Activated CD4-positive, alpha-beta T cell treated with anti-CD3 and anti-CD28 coated beads, Interleukin-2, amount 10 ng/mL, durations not matched to agents 24 days and 14 days (primary cell): ENCODE results near the gene KRT33A. TPM values are rescaled to one million over a fixed set of nuclear protein-coding genes. Genes with fewer than 3 reads are reported as not detected.
"Not testable (repeated sequence)": the region's sequence is repeated elsewhere in the genome, so short reads cannot be mapped to it uniquely, and the experiment has no call there.

Experiments used
- DNase-seq: peaks from one replicate; pipeline ENCODE4 v3.0.0; 2022
- H3K27ac Mint-ChIP-seq: one replicate; pipeline ENCODE4 v1.8.0; 2022; ENCODE audit warnings: mild to moderate bottlenecking, mixed read lengths
- H3K27me3 Mint-ChIP-seq: one replicate; pipeline ENCODE4 v1.8.0; 2022; ENCODE audit warnings: mixed read lengths
- H3K36me3 Mint-ChIP-seq: one replicate; pipeline ENCODE4 v1.8.0; 2022; ENCODE audit warnings: low read depth, mild to moderate bottlenecking, mixed read lengths
- H3K4me1 Mint-ChIP-seq: one replicate; pipeline ENCODE4 v1.8.0; 2021; ENCODE audit warnings: mixed read lengths
- H3K4me3 Mint-ChIP-seq: one replicate; pipeline ENCODE4 v1.8.0; 2022; ENCODE audit warnings: mild to moderate bottlenecking, moderate library complexity, mixed read lengths
- H3K9me3 Mint-ChIP-seq: one replicate; pipeline ENCODE4 v1.8.0; 2021; ENCODE audit warnings: mixed read lengths
- intact Hi-C: fragments of 100-400 bp; cut with micrococcal nuclease; formaldehyde crosslinking; loops from one replicate; pipeline ENCODE4 v1.15.1; 2023
- total RNA-seq: library from RNA; stranded (reverse); gene quantifications from 2 replicates; pipeline ENCODE4 v1.2.3, GENCODE V29; 2022

The KRT33A gene
- total RNA-seq, 1 donor from 2014 or later = not detected

- H3K36me3 Mint-ChIP-seq = peaks cover 2% of the 10 kb centered on the region
- H3K27me3 Mint-ChIP-seq = peaks cover 19% of the 10 kb centered on the region
- intact Hi-C loops = no loop called here
- H3K27ac Mint-ChIP-seq = no peak overlapping the region
- peaks cover 7% of the 10 kb centered on the region for H3K9me3 Mint-ChIP-seq
- no peak for DNase-seq
- peaks cover 2% of the 10 kb centered on the region for H3K4me1 Mint-ChIP-seq
- no peak overlapping the region for H3K4me3 Mint-ChIP-seq
These were observed 2.5 kb downstream of the KRT33A start for GRCh38 chr17:41347869-41348760.

DNA sequence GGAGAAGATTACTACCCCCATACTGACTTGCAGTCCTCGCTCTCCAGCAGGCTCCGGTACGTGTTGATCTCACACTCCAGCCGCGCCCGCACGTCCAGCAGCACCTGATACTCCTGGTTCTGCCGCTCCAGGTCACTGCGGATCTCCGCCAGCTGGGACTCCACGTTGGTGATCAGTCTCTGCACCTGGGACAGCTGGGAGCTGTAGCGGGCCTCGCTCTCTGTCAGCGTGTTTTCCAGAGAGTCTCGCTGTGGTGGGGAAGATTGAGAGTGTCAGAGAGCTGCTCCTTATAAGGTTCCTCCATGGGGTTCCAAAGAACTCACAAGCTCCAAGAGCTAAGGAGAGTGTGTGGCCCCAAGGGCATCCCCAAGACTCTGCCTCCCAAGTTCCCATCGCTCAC lies 4.2 kb downstream of the KRT33A start:
- H3K9me3 Mint-ChIP-seq, H3K36me3 Mint-ChIP-seq, DNase-seq, H3K27ac Mint-ChIP-seq, H3K4me1 Mint-ChIP-seq, intact Hi-C loops, H3K27me3 Mint-ChIP-seq, H3K4me3 Mint-ChIP-seq: not testable (repeated sequence)

GRCh38 chr17:41345992-41346391 lies 4.6 kb downstream of the KRT33A start:
- Mint-ChIP-seq H3K36me3 (peaks cover 3% of the 10 kb centered on the region), H3K9me3 (peaks cover 6% of the 10 kb centered on the region), H3K4me3 (no peak overlapping the region), H3K4me1 (peaks cover 10% of the 10 kb centered on the region), H3K27me3 (peaks cover 10% of the 10 kb centered on the region), H3K27ac (no peak overlapping the region)
- intact Hi-C loops = no loop called here
- no peak for DNase-seq

- intact Hi-C loops = no loop called here
- no peak overlapping the region for H3K27ac Mint-ChIP-seq
These were observed 7.6 kb downstream of the KRT33A start for GRCh38 chr17:41343029-41343428.

DNA sequence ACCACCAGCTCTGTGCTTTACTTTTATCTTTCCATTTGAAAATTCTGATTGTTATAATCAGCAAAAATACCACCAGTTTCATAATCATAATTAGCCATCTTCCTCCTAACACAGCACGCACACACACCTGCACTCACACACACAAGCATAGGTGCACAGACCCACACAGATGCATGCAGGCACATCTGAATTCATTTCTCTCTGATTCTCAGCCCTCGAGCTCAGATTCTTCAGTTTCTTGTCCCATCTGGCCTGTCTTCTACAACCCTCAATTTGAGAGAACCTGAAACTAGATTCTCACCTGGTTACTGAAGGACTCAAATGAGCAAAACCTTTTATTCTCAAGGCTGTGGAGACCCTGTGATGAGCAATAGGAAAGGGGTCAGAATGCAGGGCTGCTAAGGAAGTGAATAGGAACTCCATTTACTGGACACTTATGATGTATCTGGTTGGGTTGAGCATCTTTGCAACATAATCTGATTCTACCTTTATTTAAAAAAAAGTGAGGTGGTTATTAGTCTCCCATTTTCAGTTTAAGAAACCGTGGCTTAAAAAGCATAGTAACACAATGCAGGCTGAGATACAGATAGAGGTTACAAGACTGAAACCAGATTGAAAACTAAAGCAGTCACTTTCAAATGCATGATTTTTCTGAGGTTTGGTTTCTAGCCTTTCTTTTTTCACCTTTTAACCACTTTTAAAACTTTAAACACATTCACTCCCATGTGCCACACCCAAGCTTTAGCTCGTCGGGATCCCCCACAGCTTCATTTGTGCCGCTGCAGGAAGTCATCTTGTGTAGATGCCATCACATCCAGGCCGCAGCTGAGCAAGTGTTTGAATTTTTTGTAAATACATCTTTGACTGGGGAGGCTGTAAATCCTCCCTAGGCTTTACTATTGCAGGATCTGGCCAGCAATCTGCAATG lies 9.4 kb downstream of the KRT33A start:
- peak; percentile 89 for DNase-seq
- Mint-ChIP-seq H3K4me3 (peak overlapping the region; percentile 45), H3K27me3 (peaks cover 10% of the 10 kb centered on the region), H3K36me3 (peaks cover 3% of the 10 kb centered on the region), H3K9me3 (peaks cover 6% of the 10 kb centered on the region), H3K4me1 (peaks cover 36% of the 10 kb centered on the region), H3K27ac (peak overlapping the region; percentile 82)
- intact Hi-C loops = loop anchor here (1.0 kb wide), 1 partner anchor 62 kb away; no protein-coding TSS in a partner anchor

More at GRCh38 chr17:41343029-41343428, 7.6 kb downstream of the KRT33A start:
- Mint-ChIP-seq H3K27me3 (peaks cover 11% of the 10 kb centered on the region), H3K9me3 (peaks cover 6% of the 10 kb centered on the region), H3K4me3 (no peak overlapping the region), H3K36me3 (peaks cover 3% of the 10 kb centered on the region), H3K4me1 (peaks cover 36% of the 10 kb centered on the region)
- no peak for DNase-seq

- Mint-ChIP-seq H3K27ac (peak overlapping the region; percentile 4), H3K27me3 (peaks cover 16% of the 10 kb centered on the region), H3K4me1 (peaks cover 39% of the 10 kb centered on the region), H3K36me3 (peaks cover 3% of the 10 kb centered on the region), H3K4me3 (peak overlapping the region; percentile 8), H3K9me3 (peaks cover 6% of the 10 kb centered on the region)
- DNase-seq = no peak
- intact Hi-C loops = no loop called here
These were observed 10.1 kb downstream of the KRT33A start for GRCh38 chr17:41340494-41340893.

DNA sequence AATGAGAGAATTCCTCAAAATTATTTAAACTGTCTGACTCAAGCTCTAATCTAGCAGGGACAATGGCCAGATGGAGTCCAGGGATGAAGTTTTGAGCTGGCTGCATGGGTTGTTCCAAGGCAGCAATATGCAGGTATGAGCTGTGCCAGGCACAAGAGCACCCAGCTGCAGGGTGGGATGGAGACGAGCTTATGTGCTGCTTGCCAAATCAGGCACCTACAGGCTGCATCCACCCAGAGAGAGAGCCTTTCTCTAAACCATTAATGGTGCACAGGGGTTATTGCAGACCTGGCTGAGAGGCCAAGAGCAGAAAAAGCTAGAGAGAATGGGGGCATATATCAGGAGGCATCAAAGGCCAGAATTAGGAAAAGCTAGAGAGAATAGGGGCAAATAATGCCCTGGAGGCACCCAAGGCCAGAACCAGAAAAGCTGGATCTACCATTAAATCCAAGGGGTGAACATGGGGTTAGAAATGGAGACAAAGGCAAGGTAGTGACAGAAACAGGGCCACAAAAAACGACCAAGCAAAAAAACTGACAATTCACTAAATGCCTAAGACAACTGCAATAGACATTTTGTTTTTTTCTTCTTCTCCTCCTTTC lies 11.0 kb downstream of the KRT33A start:
- H3K36me3 Mint-ChIP-seq = peaks cover 3% of the 10 kb centered on the region
- no peak overlapping the region for H3K27ac Mint-ChIP-seq
- intact Hi-C loops = no loop called here
- no peak for DNase-seq
- H3K9me3 Mint-ChIP-seq = peaks cover 6% of the 10 kb centered on the region
- H3K4me1 Mint-ChIP-seq = peaks cover 42% of the 10 kb centered on the region
- H3K4me3 Mint-ChIP-seq = peak overlapping the region; percentile 47
- peaks cover 14% of the 10 kb centered on the region for H3K27me3 Mint-ChIP-seq

DNA sequence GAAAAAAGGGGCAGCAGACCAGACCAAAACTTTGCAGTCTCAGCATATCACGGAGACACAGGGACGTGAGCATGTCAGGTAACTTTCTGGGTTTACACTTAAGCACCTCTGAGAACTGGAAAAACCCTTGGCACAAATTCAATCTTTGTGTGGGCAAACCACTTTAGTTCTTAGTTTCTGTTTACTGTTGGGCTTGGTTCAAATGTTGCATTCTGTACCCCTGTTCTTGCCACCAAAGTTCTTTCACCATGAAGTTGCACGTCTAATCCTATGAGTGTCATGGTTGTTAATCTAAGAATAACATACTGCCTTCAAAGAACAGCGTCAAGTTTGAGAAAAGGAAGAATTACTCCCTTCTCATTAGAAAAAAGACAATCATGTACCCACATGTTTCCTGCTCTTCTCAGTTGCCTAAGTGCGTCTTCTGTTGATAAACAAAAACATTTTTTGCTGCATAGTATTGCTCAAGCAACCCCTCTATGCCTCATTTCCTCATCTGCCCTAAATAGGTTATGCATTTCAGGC lies 11.6 kb downstream of the KRT33A start:
- H3K27ac Mint-ChIP-seq = peak overlapping the region; percentile 54
- peak; percentile 83 for DNase-seq
- H3K9me3 Mint-ChIP-seq = peaks cover 6% of the 10 kb centered on the region
- intact Hi-C loops = no loop called here
- H3K4me1 Mint-ChIP-seq = peaks cover 42% of the 10 kb centered on the region
- H3K4me3 Mint-ChIP-seq = peak overlapping the region; percentile 47
- peaks cover 14% of the 10 kb centered on the region for H3K27me3 Mint-ChIP-seq
- peaks cover 3% of the 10 kb centered on the region for H3K36me3 Mint-ChIP-seq

DNA sequence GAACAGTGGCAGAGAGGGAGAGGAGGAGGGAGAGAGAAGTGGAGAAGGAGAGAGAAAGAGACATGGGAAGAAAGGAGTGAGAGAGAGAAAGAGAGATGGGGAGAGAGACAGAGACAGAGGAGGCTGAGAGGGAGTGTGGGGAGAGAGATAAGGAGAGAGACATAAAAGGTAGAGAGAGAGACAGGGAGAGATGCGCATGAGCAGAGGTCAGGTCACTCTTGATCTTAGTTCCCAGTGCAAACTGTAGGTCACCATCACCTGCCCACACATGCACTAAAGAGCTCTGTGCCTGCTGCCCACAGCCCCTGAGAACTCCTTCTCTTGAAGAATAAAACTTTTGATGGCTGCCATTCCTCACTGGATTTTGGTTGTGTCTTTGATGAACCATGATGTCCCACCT lies 14.9 kb downstream of the KRT33A start:
- H3K4me1 Mint-ChIP-seq = peaks cover 29% of the 10 kb centered on the region
- H3K27me3 Mint-ChIP-seq = peaks cover 17% of the 10 kb centered on the region
- no peak overlapping the region for H3K4me3 Mint-ChIP-seq
- intact Hi-C loops = no loop called here
- DNase-seq = peak; percentile 49
- H3K27ac Mint-ChIP-seq = peak overlapping the region; percentile 35
- no peaks in the 10 kb centered on the region for H3K9me3 Mint-ChIP-seq
- no peaks in the 10 kb centered on the region for H3K36me3 Mint-ChIP-seq

DNA sequence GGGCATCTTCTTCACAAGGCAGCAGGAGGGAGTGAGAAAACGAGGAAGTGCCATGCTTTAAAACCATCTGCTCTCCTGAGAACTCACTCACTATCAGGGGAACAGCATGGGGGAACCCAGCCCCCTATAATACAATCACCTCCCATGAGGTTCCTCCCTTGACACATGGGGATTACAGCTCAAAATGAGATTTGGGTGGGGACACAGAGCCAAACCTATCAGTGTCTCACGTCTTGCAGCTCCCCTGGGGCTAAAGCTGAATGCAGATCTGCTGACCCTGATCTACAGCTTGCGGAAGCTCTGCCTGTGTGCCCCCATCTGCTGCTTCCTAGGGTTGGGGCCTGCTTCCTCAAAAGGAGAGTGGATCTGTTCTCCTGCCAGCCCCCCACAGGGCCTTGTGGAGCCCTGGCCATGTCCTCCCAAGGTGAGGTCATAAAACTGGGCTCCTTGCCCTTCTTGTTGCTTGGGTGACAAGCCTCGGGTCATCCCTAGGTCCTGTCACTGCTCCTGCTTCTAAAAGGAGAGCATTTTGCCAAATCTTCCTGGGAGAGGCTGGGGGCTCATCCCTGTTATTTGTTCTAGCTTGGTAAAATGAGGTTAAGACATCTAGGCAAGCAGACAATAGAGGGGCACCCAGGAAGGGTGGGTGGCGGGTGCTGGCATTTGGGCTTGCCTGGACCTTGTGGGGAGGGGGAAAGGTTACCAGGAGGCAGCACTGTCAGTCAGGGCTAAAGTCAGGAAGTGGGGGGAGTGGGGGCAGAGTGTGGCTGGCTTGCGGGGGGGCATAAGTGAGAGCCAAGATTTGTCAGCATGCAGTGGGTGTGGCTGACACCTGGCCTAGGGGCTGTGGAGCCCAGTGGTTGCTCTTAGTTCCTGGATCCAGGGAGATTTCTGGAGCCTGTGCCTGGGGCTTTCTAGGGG lies 16.0 kb downstream of the KRT33A start:
- H3K36me3 Mint-ChIP-seq = no peaks in the 10 kb centered on the region
- no peaks in the 10 kb centered on the region for H3K9me3 Mint-ChIP-seq
- H3K27ac Mint-ChIP-seq = no peak overlapping the region
- intact Hi-C loops = no loop called here
- peaks cover 18% of the 10 kb centered on the region for H3K4me1 Mint-ChIP-seq
- peak; percentile 50 for DNase-seq
- peaks cover 17% of the 10 kb centered on the region for H3K27me3 Mint-ChIP-seq
- no peak overlapping the region for H3K4me3 Mint-ChIP-seq

DNA sequence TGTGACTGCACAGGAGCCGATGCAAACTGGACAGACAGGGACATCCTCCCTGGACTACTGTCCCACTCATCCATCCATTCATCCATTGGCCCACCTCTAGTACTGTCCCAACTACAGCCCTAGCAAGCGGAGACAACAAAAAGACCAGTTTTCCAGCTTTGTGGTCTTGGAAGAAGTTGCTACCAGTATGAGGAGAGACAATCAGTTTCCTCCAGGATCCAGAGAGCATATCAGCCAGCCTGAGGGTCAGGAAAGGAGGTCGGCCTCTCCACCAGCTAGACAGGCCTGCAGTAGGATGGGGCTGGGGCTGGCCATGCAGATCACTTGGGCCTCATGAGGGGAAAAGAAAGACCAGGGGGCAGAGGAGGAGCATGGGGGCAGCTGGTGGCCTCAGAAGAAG lies 16.8 kb downstream of the KRT33A start:
- peaks cover 10% of the 10 kb centered on the region for H3K4me1 Mint-ChIP-seq
- H3K4me3 Mint-ChIP-seq = no peak overlapping the region
- no peaks in the 10 kb centered on the region for H3K36me3 Mint-ChIP-seq
- intact Hi-C loops = no loop called here
- H3K27ac Mint-ChIP-seq = no peak overlapping the region
- peak; percentile 43 for DNase-seq
- no peaks in the 10 kb centered on the region for H3K9me3 Mint-ChIP-seq
- H3K27me3 Mint-ChIP-seq = peaks cover 17% of the 10 kb centered on the region

GRCh38 chr17:41333098-41333497 lies 17.5 kb downstream of the KRT33A start:
- Mint-ChIP-seq H3K4me1 (peaks cover 6% of the 10 kb centered on the region), H3K36me3 (no peaks in the 10 kb centered on the region), H3K27me3 (peaks cover 15% of the 10 kb centered on the region), H3K9me3 (no peaks in the 10 kb centered on the region), H3K27ac (no peak overlapping the region), H3K4me3 (no peak overlapping the region)
- intact Hi-C loops = no loop called here
- peak; percentile 46 for DNase-seq
